HL-60 (cell line): ENCODE data around the gene SOX10.

Experiments
- DNase-seq, 2 experiments: peaks; one replicate each; pipeline ENCODE4 v3.0.0-alpha.2; 2010 to 2020; ENCODE audit warnings: low read depth in 1 of 2, low spot score in 1 of 2
- H3K27ac ChIP-seq: fragments of 250-450 bp; sonication (Bioruptor Pico); replicated peaks from 2 replicates; pipeline ENCODE4 v1.5.1; 2020; ENCODE audit warnings: mild to moderate bottlenecking, moderate library complexity
- H3K27me3 ChIP-seq: fragments of 250-450 bp; sonication (Bioruptor Pico); 2 replicates; pipeline ENCODE4 v1.5.1; 2021; ENCODE audit warnings: mild to moderate bottlenecking, moderate library complexity; ENCODE audit not compliant: insufficient read depth, poor library complexity, severe bottlenecking
- H3K4me3 ChIP-seq: replicated peaks from 2 replicates; pipeline ENCODE4 v1.5.1; 2011; ENCODE audit warnings: mild to moderate bottlenecking, control low read depth, low read length; ENCODE audit not compliant: insufficient read depth
- CTCF ChIP-seq: IDR thresholded peaks from one replicate; pipeline ENCODE4 v1.5.1; 2011; ENCODE audit warnings: low read length, control low read depth, inconsistent platforms; ENCODE audit not compliant: insufficient read depth
- GABPA ChIP-seq: IDR thresholded peaks from 2 replicates; pipeline ENCODE4 v1.6.1; 2012; ENCODE audit warnings: low read depth
- POLR2AphosphoS5 ChIP-seq: IDR thresholded peaks from 2 replicates; pipeline ENCODE4 v1.6.1; 2012; ENCODE audit warnings: low read depth
- REST ChIP-seq: IDR thresholded peaks from 2 replicates; pipeline ENCODE4 v1.6.1; 2012; ENCODE audit warnings: low read depth; ENCODE audit not compliant: insufficient replicate concordance
- SPI1 ChIP-seq: IDR thresholded peaks from 2 replicates; pipeline ENCODE4 v1.6.1; 2012; ENCODE audit warnings: low read depth, mild to moderate bottlenecking, borderline replicate concordance

Gene SOX10

GRCh38 chr22:37996515-37997246 lies 12.3 kb upstream of the SOX10 start:
- DNase-seq = no peak
- TF ChIP-seq GABPA (no peak), REST (no peak), SPI1 (no peak), POLR2AphosphoS5 (no peak), CTCF (no peak)
- no peak overlapping the region for H3K27ac ChIP-seq
- H3K27me3 ChIP-seq = no peaks in the 10 kb centered on the region
- no peak overlapping the region for H3K4me3 ChIP-seq

GRCh38 chr22:37996079-37996478 lies 11.7 kb upstream of the SOX10 start:
- DNase-seq = no peak
- Histone ChIP-seq H3K27ac (no peak overlapping the region), H3K4me3 (no peak overlapping the region), H3K27me3 (no peaks in the 10 kb centered on the region)
- TF ChIP-seq GABPA = no peak
- no peak for TF ChIP-seq CTCF
- TF ChIP-seq POLR2AphosphoS5 = no peak
- no peak for TF ChIP-seq REST
- no peak for TF ChIP-seq SPI1

- Histone ChIP-seq H3K27me3 (no peaks in the 10 kb centered on the region), H3K27ac (no peak overlapping the region), H3K4me3 (no peak overlapping the region)
- TF ChIP-seq CTCF = no peak
- no peak for TF ChIP-seq REST
- TF ChIP-seq POLR2AphosphoS5 = no peak
- no peak for TF ChIP-seq GABPA
- TF ChIP-seq SPI1 = no peak
- no peak for DNase-seq
Observed at GRCh38 chr22:37995460-37995859, 11.1 kb upstream of the SOX10 start.
